Smooth muscle cell (in vitro differentiated cells): Measurements from ENCODE around the gene MLXIP. TPM values are rescaled to one million over a fixed set of nuclear protein-coding genes. Genes with fewer than 3 reads are reported as not detected.

Source experiments
- DNase-seq: peaks from one replicate; lab custom pipeline; 2025; ENCODE audit not compliant: unreplicated experiment; lab: John Stamatoyannopoulos, UW
- H2AFZ ChIP-seq: fragments of 200-600 bp; sonication (generic); 2 replicates; pipeline ENCODE4 v1.6.0; 2016; ENCODE audit warnings: antibody characterized with exemption, low read depth, mild to moderate bottlenecking
- H3F3A ChIP-seq: fragments of 200-600 bp; sonication (generic); 2 replicates; pipeline ENCODE4 v1.6.0; 2017; ENCODE audit warnings: antibody characterized with exemption, low read depth
- H3K27ac ChIP-seq: fragments of 200-600 bp; sonication (generic); 2 replicates; pipeline ENCODE4 v1.5.1; 2016; ENCODE audit warnings: low read depth, mild to moderate bottlenecking
- H3K27me3 ChIP-seq: fragments of 200-600 bp; sonication (generic); 2 replicates; pipeline ENCODE4 v1.6.1; 2016; ENCODE audit warnings: low read depth, mild to moderate bottlenecking
- H3K36me3 ChIP-seq: fragments of 200-600 bp; sonication (generic); 2 replicates; pipeline ENCODE4 v1.5.1; 2016; ENCODE audit warnings: low read depth
- H3K4me1 ChIP-seq: fragments of 200-600 bp; sonication (generic); 2 replicates; pipeline ENCODE4 v1.5.1; 2016; ENCODE audit warnings: low read depth
- H3K4me2 ChIP-seq: fragments of 200-600 bp; sonication (generic); 2 replicates; pipeline ENCODE4 v1.6.0; 2016; ENCODE audit warnings: mild to moderate bottlenecking
- H3K4me3 ChIP-seq: fragments of 200-600 bp; sonication (generic); 2 replicates; pipeline ENCODE4 v1.5.1; 2016; ENCODE audit warnings: mild to moderate bottlenecking
- H3K79me2 ChIP-seq: fragments of 200-600 bp; sonication (generic); 2 replicates; pipeline ENCODE4 v1.6.0; 2016; ENCODE audit warnings: low read depth, mild to moderate bottlenecking
- H3K9ac ChIP-seq: fragments of 200-600 bp; sonication (generic); 2 replicates; pipeline ENCODE4 v1.6.0; 2016; ENCODE audit warnings: low read depth
- H3K9me3 ChIP-seq: fragments of 200-600 bp; sonication (generic); replicated peaks from 2 replicates; pipeline ENCODE4 v1.5.1; 2016; ENCODE audit warnings: low read depth
- H4K20me1 ChIP-seq: fragments of 200-600 bp; sonication (generic); 2 replicates; pipeline ENCODE4 v1.6.0; 2016; ENCODE audit warnings: low read depth
- WGBS: methylation state at CpG from one replicate; pipeline ENCODE4 v1.1.7; 2016; ENCODE audit warnings: low lambda C conversion rate; 5-methylcytosine and 5-hydroxymethylcytosine counted together
- polyA plus RNA-seq: library from polyadenylated mRNA; unstranded; fragments of >200 nt; fragmentation: Nextera tagmentation; extraction: Ambion mirVana; gene quantifications from 2 replicates; pipeline ENCODE4 v1.2.1, GENCODE V29; 2016
- total RNA-seq: library from RNA; depleted of rRNA; stranded (reverse); fragments of >200 nt; gene quantifications from 2 replicates; pipeline ENCODE4 v1.2.3, GENCODE V29; 2014
- TF ChIP-seq, protein P1 (sequence below): fragments of 200-600 bp; sonication (generic); IDR thresholded peaks from 2 replicates; pipeline ENCODE4 v1.5.1; 2017; ENCODE audit warnings: borderline replicate concordance, mild to moderate bottlenecking, antibody characterized with exemption; ENCODE audit not compliant: insufficient read depth, poor library complexity, severe bottlenecking

MLXIP gene
- total and polyA plus RNA-seq, 2 experiments from 2014 or later, result 11.8 to 15.3 TPM

- no peaks in the 10 kb centered on the region for H3K4me1 ChIP-seq
- peaks cover 56% of the 10 kb centered on the region for H4K20me1 ChIP-seq
- H3K4me3 ChIP-seq, result no peak overlapping the region
- no peak overlapping the region for H2AFZ ChIP-seq
- no peaks in the 10 kb centered on the region for H3K9me3 ChIP-seq
- TF ChIP-seq, protein P1, sequence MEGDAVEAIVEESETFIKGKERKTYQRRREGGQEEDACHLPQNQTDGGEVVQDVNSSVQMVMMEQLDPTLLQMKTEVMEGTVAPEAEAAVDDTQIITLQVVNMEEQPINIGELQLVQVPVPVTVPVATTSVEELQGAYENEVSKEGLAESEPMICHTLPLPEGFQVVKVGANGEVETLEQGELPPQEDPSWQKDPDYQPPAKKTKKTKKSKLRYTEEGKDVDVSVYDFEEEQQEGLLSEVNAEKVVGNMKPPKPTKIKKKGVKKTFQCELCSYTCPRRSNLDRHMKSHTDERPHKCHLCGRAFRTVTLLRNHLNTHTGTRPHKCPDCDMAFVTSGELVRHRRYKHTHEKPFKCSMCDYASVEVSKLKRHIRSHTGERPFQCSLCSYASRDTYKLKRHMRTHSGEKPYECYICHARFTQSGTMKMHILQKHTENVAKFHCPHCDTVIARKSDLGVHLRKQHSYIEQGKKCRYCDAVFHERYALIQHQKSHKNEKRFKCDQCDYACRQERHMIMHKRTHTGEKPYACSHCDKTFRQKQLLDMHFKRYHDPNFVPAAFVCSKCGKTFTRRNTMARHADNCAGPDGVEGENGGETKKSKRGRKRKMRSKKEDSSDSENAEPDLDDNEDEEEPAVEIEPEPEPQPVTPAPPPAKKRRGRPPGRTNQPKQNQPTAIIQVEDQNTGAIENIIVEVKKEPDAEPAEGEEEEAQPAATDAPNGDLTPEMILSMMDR, result no peak
- H3K27ac ChIP-seq, result no peak overlapping the region
- H3F3A ChIP-seq, result peaks cover 25% of the 10 kb centered on the region
- no peaks in the 10 kb centered on the region for H3K27me3 ChIP-seq
- DNase-seq, result no peak
- H3K4me2 ChIP-seq, result no peak overlapping the region
- WGBS, result 92% methylated on average over 6 of the region's 6 CpGs
- H3K79me2 ChIP-seq, result peaks cover 58% of the 10 kb centered on the region
- H3K36me3 ChIP-seq, result no peaks in the 10 kb centered on the region
- no peak overlapping the region for H3K9ac ChIP-seq
Observed at GRCh38 chr12:122099280-122099749, 20.8 kb downstream of the MLXIP start.

- TF ChIP-seq, protein P1, result no peak
- no peak for DNase-seq
- 86% methylated on average over 3 of the region's 3 CpGs for WGBS
- Histone ChIP-seq H3K79me2 (peaks cover 63% of the 10 kb centered on the region), H3K9me3 (no peaks in the 10 kb centered on the region), H3K27ac (no peak overlapping the region), H3K9ac (no peak overlapping the region), H2AFZ (no peak overlapping the region), H3K4me3 (no peak overlapping the region), H3K4me1 (no peaks in the 10 kb centered on the region), H4K20me1 (peaks cover 59% of the 10 kb centered on the region), H3K4me2 (no peak overlapping the region), H3K27me3 (no peaks in the 10 kb centered on the region), H3K36me3 (no peaks in the 10 kb centered on the region), H3F3A (peaks cover 20% of the 10 kb centered on the region)
Observed at GRCh38 chr12:122099856-122100255, 21.3 kb downstream of the MLXIP start.

DNA sequence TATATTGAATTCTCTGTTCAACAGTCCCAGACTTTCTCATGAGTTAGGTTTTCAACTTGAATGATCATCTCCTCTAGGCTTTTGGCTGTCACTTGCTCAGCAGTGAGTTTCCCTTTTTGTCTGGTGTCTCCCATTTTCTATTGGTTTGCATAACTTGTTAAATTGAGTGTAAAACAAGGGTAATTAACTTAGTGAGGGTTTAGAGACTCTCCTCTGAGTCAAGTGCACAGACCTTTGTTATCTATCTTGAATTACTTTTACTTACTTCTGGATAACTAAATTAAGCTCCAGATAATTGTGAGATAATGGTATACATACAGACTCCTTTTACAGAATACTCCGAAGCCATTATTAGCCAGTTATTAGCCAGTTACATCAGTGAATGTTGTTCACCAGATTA lies 22.0 kb downstream of the MLXIP start:
- Histone ChIP-seq H4K20me1 (peaks cover 60% of the 10 kb centered on the region), H3K27me3 (no peaks in the 10 kb centered on the region)

GRCh38 chr12:122102331-122102730 lies 23.8 kb downstream of the MLXIP start:
- Histone ChIP-seq H3K36me3 (no peaks in the 10 kb centered on the region), H3K4me1 (no peaks in the 10 kb centered on the region), H3K27me3 (no peaks in the 10 kb centered on the region), H3K9ac (no peak overlapping the region), H4K20me1 (peaks cover 70% of the 10 kb centered on the region), H3K4me2 (no peak overlapping the region), H3F3A (peaks cover 7% of the 10 kb centered on the region), H3K79me2 (peaks cover 72% of the 10 kb centered on the region), H3K9me3 (no peaks in the 10 kb centered on the region), H2AFZ (no peak overlapping the region), H3K4me3 (no peak overlapping the region), H3K27ac (no peak overlapping the region)
- WGBS, result 94% methylated on average over 3 of the region's 3 CpGs
- TF ChIP-seq, protein P1, result no peak
- DNase-seq, result no peak

More for the DNA sequence above, 22.0 kb downstream of the MLXIP start:
- Histone ChIP-seq H3K9ac (no peak overlapping the region), H3F3A (peaks cover 18% of the 10 kb centered on the region), H2AFZ (no peak overlapping the region), H3K4me1 (no peaks in the 10 kb centered on the region), H3K27ac (no peak overlapping the region), H3K36me3 (no peaks in the 10 kb centered on the region), H3K79me2 (peaks cover 69% of the 10 kb centered on the region), H3K4me2 (no peak overlapping the region), H3K4me3 (no peak overlapping the region), H3K9me3 (no peaks in the 10 kb centered on the region)
- 80% methylated on average over 1 of the region's 1 CpG for WGBS
- TF ChIP-seq, protein P1, result no peak
- DNase-seq, result no peak
